Measurements from ENCODE around the gene CDPF1. TPM values are rescaled to one million over a fixed set of nuclear protein-coding genes. Genes with fewer than 3 reads are reported as not detected.

Gene CDPF1
- total RNA-seq, 1 experiment from 2014 or later, result 18.1 TPM

Other genes with a start within 250 kb of the CDPF1 start
- gene PPARA, start 99.8 kb downstream of the CDPF1 start, total RNA-seq (2014; rRNA removed; shearing (Covaris generic)), result 4.3 and 4.7 TPM in 2 replicates
- gene PKDREJ, start 13.1 kb upstream of the CDPF1 start, total RNA-seq (2014; rRNA removed; shearing (Covaris generic)), result not detected in 2 replicates
- 21.7 and 26.0 TPM in 2 replicates for gene TTC38, start 17.7 kb upstream of the CDPF1 start, total RNA-seq (2014; rRNA removed; shearing (Covaris generic))
- gene GTSE1, start 46.6 kb upstream of the CDPF1 start, total RNA-seq (2014; rRNA removed; shearing (Covaris generic)), result 33.2 and 34.2 TPM in 2 replicates
- 68.0 and 72.1 TPM in 2 replicates for gene TRMU, start 85.4 kb upstream of the CDPF1 start, total RNA-seq (2014; rRNA removed; shearing (Covaris generic))

Data from HT1080 (cell line).